ENCODE results near the gene GBP7.
A peak's percentile ranks its signal among the peaks of the same experiment; 100 is the strongest.

The GBP7 gene

DNA sequence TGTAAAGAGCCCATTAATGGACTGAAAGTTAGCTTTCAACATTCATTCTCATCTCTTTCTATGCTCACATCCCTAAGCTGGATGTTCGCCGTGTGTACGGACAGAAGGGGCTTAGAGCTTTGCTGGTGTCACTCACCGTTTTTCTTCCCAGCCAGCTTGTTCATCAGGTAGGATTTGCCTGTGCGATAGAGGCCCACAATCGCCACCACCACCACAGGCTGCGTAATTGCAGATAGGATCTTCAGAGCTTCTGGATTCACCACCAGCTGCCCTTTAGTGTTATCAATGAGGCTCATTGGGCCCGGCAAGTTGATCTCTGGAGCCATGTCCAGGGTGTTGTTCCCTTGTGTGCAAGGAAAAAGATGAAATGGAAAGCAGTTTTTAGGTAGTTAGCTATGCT lies 54.2 kb downstream of the GBP7 start:
- no peak for DNase-seq

DNA sequence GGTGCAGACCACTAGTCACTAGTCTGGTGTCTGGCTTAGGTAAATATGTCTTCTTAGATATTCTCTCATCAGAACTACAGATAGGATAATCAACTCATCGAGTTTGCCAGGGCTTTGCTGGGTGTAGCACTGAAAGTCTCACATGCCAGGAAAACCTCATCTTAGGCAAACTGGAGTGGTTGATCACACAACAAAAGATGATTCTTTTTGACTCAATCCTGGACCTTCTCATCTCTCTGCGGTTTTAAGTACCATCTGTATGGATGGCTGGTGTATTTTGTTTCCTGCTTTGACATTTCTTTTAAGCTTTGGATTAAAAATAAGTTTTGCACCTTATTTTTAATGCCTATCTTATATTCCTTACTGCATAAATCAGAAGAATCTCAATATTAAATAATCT lies 61.1 kb downstream of the GBP7 start:
- DNase-seq, result no peak

DNA sequence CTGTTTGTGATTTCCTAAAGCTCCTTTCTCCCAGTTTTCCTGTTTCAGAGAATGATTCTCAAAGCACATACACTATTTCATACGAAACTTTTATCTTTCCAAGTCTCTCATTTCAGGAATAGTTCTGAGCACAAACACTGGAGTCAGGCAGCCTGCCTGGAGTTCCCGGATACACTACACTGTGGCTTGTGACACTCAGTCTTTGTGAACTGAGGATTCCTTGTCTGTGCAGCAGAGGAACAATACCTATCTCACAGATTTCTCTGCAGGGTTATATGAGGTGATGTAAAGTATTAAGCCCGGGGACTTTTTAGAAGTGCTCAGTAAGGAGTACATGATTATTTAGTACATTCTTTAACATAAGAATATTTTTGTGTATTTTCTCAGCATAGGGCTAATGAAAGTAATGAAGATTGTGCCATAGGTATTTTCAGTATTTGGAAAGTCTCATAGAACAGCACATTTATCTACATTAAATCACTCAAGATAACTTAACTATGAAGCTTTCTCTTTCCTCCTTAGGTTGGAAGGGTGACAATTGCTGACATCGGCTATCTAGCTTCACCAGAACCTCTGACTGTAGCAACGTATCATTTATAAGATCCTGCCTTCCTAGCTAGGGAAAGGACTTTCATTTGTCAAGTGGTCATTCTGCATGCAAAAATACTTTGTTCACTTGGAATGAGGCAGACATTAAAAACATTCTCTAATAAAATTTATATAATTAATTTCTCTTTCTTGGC lies 62.8 kb downstream of the GBP7 start:
- peak in 1 of 58 donors; percentile 1 for DNase-seq

- no peak for DNase-seq
Observed at GRCh38 chr1:89104687-89105086, 71.1 kb downstream of the GBP7 start.

DNA sequence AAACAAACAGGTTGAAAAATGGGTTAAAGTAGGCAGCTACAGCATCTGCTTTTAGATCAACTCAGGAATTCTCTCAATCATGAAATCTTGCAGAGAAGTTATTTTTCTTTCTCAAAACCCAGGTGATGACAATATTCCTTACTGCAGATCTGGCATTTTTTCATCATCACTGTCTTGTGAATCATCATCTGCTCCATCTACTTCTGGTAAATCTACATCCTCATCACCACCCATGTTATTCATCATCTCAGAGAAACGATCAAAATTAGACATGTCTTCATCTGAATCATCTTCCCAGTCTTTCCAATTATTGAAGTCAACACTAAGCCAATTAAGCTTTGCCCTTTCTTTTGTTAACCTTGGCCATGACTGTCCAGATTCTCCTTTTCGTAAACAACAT lies 71.7 kb downstream of the GBP7 start:
- DNase-seq, result no peak

GRCh38 chr1:89102021-89102420 lies 73.8 kb downstream of the GBP7 start:
- no peak for DNase-seq

GRCh38 chr1:89100412-89100811 lies 75.4 kb downstream of the GBP7 start:
- no peak for DNase-seq

- DNase-seq, result no peak
Observed at GRCh38 chr1:89098857-89099256, 76.9 kb downstream of the GBP7 start.

- DNase-seq, result no peak
Observed at GRCh38 chr1:89095737-89096136, 80.1 kb downstream of the GBP7 start.

DNA sequence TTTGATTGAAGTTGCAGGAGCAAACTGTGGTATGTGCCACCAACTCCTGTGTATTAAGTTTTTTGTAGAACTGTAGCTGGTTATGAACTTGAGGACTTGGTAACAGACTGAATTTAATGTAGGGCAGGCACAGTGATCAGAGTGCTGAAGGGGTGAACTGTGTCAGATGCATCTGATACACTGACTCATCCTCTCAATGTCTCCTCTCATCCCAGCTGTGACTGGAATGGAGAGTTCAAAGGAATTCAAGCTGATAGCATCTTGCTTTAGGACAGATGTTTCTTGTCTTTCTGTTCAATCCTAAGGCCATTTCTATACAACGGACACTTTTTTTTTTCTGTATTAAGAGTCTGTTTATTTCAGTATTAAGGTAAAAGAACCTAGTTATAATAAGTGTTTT lies 85.8 kb downstream of the GBP7 start:
- no peak for DNase-seq

DNA sequence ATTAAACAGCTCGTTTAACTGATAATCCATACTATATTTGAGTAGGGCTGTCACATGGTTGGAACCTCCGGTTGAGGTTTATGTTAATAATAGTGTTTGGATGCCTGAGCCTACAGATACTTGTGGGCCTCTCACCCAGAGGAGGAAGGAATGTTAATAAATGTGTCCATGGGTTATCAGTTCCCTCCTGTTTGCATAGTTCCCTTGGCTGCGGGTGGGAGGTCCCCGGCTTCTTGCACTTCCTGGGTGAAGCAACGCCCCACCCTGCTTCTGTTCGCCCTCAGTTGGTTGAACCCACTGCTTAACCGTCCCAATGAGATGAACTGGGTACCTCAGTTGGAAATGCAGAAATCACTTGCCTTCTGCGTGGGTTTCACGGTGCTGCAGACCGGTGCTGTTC lies 87.2 kb downstream of the GBP7 start:
- no peak for DNase-seq

DNA sequence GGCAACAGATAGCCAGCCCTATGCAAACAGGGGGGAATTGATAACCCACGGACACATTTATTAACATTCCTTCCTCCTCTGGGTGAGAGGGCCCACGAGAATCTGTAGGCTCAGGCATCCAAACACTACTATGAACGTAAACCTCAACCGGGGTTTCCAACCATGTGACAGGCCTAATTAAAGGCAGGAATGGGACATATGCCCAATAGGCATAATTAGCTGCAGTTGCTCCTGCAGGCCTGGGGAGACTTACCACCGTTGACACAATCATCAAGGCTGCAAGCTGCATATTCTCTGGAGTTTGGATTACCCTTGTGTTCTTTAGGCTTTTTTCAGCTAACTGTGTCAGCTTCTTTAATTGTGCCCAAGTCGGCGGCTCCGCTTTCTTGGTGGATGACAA lies 88.6 kb downstream of the GBP7 start:
- no peak for DNase-seq

DNA sequence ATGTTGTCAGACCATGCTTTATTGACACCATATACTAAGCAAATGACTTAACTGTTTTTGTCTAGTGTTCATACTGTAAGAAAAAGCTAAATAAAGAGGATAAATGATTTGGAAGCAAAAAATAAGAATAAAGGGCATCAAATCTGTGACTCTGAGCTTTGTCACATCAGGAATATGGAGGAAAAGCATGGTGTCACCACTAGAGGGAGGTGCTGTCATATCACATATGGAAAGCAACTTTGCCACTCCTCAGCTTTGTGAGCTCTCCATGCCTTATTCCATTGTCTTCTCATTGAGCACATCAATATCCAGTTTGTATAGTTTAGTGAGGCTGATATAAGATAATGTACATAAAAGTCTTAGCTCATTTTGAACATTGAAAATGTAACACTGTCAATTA lies 90.0 kb downstream of the GBP7 start:
- DNase-seq, result peak in 5 of 58 donors; percentile 0 to 26 (median 6)
